Liver (tissue), 3 donors: ENCODE measurements around the gene SLC16A11.

ENCODE experiments used
- EGR1 ChIP-seq, 2 donors: IDR thresholded peaks; 2 replicates each; pipeline ENCODE4 v1.6.1; 2016 to 2018; ENCODE audit warnings: antibody characterized with exemption in 2 of 2, low read depth in 2 of 2
- FOXA1 ChIP-seq: IDR thresholded peaks from 2 replicates; pipeline ENCODE4 v1.6.1; 2016; ENCODE audit warnings: antibody characterized with exemption
- FOXA2 ChIP-seq: IDR thresholded peaks from 2 replicates; pipeline ENCODE4 v1.6.1; 2016; ENCODE audit warnings: antibody characterized with exemption
- GABPA ChIP-seq, 2 donors: IDR thresholded peaks in 1 of 2; conservative IDR thresholded peaks in 1 of 2; 2 replicates each; pipeline ENCODE4 v1.6.1; 2016; ENCODE audit warnings: antibody characterized with exemption in 2 of 2, mild to moderate bottlenecking in 1 of 2, moderate library complexity in 1 of 2
- JUND ChIP-seq, 2 donors: IDR thresholded peaks; 2 replicates each; pipeline ENCODE4 v1.6.1; 2016; ENCODE audit warnings: antibody characterized with exemption in 2 of 2
- RAD21 ChIP-seq, 2 donors: IDR thresholded peaks; 2 replicates each; pipeline ENCODE4 v1.6.1; 2016; ENCODE audit warnings: antibody characterized with exemption in 2 of 2, mild to moderate bottlenecking in 2 of 2
- SP1 ChIP-seq: IDR thresholded peaks from 2 replicates; pipeline ENCODE4 v1.6.1; 2018; ENCODE audit warnings: antibody characterized with exemption, mild to moderate bottlenecking
- TAF1 ChIP-seq: conservative IDR thresholded peaks from 2 replicates; pipeline ENCODE4 v1.6.1; 2016; ENCODE audit warnings: antibody characterized with exemption, mild to moderate bottlenecking
- YY1 ChIP-seq: IDR thresholded peaks from 2 replicates; pipeline ENCODE4 v1.6.1; 2016; ENCODE audit warnings: antibody characterized with exemption, mild to moderate bottlenecking
- TF ChIP-seq, protein P1 (sequence below): fragments of 150-350 bp; IDR thresholded peaks from 2 replicates; pipeline ENCODE4 v1.5.1; 2017; ENCODE audit warnings: improper control_type of control experiment, low read depth, low read length; ENCODE audit not compliant: missing input control
- TF ChIP-seq, protein P2 (sequence below): IDR thresholded peaks from 2 replicates; pipeline ENCODE4 v1.6.1; 2016; ENCODE audit warnings: antibody characterized with exemption, mild to moderate bottlenecking
- TF ChIP-seq, protein P3 (sequence below): IDR thresholded peaks from 2 replicates; pipeline ENCODE4 v1.6.1; 2016; ENCODE audit warnings: antibody characterized with exemption
- TF ChIP-seq, protein P4 (sequence below): IDR thresholded peaks from 2 replicates; pipeline ENCODE4 v1.6.1; 2016; ENCODE audit warnings: antibody characterized with exemption
- donor health status: healthy.
- donor health status: healthy.

DNA sequence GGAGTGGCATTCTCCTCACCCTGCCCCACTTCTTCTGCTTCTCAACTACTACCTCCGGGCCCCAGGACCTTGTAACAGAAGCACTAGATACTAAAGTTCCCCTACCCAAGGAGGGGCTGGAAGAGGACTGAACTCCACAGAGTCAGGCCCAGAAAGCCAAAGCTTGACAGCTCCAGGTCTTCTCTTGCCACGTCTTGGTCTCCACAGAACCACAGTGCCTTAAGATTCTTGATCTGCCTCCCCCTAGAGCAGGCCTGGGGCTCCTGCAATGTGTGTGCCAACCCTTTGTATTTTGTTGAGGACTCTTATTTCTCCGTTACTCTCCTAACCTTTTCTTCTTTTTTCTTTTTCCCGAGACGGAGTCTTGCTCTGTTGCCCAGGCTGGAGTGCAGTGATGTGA is 4.1 kb downstream of the SLC16A11 start:
- TF ChIP-seq FOXA2 (no peak), RAD21 (IDR thresholded peaks at IDR 0.05) (no peak), GABPA (IDR thresholded peaks at IDR 0.05 in 1 of 2, conservative IDR thresholded peaks at IDR 0.05 in 1 of 2) (no peak), SP1 (no peak), YY1 (no peak), FOXA1 (no peak), EGR1 (IDR thresholded peaks at IDR 0.05; ENCODE audit: low read depth in 2 of 2) (no peak), TAF1 (no peak), JUND (IDR thresholded peaks at IDR 0.05) (no peak)
- TF ChIP-seq, protein P1, sequence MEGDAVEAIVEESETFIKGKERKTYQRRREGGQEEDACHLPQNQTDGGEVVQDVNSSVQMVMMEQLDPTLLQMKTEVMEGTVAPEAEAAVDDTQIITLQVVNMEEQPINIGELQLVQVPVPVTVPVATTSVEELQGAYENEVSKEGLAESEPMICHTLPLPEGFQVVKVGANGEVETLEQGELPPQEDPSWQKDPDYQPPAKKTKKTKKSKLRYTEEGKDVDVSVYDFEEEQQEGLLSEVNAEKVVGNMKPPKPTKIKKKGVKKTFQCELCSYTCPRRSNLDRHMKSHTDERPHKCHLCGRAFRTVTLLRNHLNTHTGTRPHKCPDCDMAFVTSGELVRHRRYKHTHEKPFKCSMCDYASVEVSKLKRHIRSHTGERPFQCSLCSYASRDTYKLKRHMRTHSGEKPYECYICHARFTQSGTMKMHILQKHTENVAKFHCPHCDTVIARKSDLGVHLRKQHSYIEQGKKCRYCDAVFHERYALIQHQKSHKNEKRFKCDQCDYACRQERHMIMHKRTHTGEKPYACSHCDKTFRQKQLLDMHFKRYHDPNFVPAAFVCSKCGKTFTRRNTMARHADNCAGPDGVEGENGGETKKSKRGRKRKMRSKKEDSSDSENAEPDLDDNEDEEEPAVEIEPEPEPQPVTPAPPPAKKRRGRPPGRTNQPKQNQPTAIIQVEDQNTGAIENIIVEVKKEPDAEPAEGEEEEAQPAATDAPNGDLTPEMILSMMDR = no peak
- TF ChIP-seq, protein P2, sequence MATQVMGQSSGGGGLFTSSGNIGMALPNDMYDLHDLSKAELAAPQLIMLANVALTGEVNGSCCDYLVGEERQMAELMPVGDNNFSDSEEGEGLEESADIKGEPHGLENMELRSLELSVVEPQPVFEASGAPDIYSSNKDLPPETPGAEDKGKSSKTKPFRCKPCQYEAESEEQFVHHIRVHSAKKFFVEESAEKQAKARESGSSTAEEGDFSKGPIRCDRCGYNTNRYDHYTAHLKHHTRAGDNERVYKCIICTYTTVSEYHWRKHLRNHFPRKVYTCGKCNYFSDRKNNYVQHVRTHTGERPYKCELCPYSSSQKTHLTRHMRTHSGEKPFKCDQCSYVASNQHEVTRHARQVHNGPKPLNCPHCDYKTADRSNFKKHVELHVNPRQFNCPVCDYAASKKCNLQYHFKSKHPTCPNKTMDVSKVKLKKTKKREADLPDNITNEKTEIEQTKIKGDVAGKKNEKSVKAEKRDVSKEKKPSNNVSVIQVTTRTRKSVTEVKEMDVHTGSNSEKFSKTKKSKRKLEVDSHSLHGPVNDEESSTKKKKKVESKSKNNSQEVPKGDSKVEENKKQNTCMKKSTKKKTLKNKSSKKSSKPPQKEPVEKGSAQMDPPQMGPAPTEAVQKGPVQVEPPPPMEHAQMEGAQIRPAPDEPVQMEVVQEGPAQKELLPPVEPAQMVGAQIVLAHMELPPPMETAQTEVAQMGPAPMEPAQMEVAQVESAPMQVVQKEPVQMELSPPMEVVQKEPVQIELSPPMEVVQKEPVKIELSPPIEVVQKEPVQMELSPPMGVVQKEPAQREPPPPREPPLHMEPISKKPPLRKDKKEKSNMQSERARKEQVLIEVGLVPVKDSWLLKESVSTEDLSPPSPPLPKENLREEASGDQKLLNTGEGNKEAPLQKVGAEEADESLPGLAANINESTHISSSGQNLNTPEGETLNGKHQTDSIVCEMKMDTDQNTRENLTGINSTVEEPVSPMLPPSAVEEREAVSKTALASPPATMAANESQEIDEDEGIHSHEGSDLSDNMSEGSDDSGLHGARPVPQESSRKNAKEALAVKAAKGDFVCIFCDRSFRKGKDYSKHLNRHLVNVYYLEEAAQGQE = no peak
- TF ChIP-seq, protein P3, sequence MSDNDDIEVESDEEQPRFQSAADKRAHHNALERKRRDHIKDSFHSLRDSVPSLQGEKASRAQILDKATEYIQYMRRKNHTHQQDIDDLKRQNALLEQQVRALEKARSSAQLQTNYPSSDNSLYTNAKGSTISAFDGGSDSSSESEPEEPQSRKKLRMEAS = no peak
- TF ChIP-seq, protein P4, sequence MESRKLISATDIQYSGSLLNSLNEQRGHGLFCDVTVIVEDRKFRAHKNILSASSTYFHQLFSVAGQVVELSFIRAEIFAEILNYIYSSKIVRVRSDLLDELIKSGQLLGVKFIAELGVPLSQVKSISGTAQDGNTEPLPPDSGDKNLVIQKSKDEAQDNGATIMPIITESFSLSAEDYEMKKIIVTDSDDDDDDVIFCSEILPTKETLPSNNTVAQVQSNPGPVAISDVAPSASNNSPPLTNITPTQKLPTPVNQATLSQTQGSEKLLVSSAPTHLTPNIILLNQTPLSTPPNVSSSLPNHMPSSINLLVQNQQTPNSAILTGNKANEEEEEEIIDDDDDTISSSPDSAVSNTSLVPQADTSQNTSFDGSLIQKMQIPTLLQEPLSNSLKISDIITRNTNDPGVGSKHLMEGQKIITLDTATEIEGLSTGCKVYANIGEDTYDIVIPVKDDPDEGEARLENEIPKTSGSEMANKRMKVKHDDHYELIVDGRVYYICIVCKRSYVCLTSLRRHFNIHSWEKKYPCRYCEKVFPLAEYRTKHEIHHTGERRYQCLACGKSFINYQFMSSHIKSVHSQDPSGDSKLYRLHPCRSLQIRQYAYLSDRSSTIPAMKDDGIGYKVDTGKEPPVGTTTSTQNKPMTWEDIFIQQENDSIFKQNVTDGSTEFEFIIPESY = no peak
